Measurements from ENCODE around the gene C1orf21.

C1orf21 gene

DNA sequence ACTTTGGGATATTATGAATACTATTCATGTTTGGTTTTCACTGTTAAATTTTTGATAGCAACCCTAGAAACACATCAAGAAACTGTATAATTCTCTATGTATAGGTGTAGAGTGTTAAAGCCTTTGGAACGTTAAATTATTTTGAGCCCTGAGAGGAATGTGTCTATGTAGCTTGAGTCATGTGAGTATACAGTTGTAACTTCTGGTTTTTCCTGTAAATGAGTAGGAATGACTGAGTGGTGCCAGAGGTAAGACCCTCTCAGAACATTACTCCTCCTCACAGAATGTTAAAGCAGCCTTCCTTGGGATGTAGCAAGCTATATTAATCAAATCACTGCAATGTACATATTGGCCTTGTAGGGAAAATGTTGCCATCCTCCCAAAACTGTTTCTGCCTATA is 69.0 kb downstream of the C1orf21 start:
- DNase-seq = no peak

DNA sequence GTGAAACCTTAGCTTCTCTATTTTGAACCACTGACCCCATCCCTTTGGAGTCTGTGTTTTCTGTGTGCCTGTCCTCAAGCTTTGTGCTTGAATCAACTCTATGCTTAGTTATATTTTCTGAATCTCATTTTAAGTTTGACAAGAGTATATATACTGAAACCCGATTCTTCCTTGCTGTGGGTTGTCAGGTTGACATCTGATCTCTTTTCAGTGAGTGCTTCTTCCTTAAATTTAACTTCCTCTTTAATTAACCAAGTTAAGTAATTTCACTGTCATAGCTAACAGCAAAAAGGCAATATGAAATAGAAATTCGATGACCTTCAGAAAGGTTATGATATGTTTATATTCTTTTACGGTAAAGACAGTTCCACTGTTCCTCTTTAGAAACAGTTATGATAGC is 69.4 kb downstream of the C1orf21 start:
- no peak for DNase-seq

DNA sequence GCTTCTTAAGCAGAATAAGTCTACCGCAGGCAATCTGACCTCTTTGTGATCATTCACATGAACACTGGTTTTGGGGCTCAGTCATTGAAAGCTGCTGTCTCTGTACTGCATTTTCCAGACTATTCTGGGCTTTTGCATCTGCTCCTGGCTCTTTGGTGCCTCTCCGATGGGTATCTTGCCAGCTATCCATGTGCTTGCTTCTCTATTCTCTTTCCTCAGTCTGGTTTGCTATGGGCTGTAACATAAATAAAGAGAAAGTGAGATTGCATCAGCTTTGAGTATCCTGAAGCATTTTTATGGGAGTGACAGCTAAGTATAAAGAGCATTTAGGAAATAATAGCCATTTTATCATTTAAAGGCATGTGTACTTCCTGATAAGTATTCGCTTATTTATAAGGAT is 70.7 kb downstream of the C1orf21 start:
- no peak for DNase-seq

DNA sequence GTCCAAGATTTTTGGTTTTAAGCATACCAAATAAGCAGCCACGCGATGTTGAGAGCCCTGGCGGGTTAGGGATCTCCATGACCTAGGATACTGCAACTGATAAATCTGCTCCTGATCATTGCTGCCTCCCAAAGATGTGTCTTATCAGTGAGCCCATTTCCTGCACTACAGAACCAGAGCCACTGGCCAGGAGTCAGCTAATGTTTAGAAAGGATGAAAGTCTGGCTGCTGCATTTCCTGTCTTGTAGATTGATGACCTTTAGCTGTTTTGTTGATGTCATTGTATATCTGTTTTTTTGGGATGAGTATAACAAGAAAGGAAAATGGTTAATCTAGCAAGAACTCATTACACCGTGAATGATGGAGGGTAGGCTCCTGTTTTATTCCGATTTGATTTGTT is 74.5 kb downstream of the C1orf21 start:
- no peak for DNase-seq

DNA sequence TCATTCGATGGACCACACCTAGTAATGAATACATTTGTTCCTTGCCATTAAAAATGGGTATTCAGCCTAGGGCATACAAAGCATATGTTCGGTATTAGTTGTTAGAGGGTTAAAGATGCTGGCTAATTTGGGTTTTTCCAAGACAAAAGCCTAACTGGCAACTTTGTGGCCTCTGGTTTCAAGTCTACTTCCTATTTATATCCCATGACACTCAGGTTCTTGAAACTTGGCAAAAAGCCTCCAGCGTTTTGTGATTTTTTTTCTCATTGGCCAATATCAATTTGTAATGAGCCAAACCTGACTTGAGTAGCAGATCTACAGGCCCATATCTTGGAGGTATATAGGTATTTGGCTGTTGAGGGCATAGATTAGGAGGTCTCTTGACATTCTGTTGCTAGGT is 75.3 kb downstream of the C1orf21 start:
- no peak for DNase-seq

DNA sequence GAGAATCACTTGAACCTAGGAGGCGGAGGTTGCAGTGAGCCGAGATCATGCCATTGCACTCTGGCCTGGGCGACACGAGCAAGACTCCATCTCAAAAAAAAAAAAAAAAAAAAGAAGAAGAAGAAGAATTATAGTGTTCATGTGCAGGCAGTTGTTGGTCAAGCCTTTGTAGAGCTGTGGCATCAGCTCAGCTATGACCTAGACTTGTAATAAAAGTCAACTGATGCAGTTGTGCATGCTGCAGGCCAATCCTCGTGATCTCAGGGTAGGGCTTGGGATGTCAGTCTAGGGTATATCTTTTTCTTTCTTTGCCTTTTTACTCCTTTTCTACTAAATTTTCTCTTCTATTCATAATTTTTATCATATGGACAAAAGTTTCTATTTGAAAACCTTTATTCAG is 76.2 kb downstream of the C1orf21 start:
- no peak for DNase-seq

DNA sequence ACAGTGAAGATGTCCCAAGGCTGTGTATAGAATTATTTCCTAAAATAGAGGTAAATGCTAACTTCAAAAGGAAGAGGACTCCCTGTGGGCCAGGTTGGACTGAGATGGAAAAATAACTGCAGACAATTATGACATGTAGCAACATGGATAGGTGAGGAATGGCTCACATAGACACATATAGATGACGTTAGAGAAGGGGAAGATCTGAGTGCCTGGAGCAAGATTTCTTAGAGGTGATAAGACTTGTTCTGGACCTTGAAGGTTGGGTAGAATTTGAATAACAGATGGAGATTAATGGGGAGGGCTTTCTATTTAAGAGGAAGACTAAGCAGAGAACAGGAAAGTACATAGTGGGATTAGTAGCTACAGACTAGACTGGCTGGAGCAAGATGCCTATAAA is 76.9 kb downstream of the C1orf21 start:
- DNase-seq = no peak

DNA sequence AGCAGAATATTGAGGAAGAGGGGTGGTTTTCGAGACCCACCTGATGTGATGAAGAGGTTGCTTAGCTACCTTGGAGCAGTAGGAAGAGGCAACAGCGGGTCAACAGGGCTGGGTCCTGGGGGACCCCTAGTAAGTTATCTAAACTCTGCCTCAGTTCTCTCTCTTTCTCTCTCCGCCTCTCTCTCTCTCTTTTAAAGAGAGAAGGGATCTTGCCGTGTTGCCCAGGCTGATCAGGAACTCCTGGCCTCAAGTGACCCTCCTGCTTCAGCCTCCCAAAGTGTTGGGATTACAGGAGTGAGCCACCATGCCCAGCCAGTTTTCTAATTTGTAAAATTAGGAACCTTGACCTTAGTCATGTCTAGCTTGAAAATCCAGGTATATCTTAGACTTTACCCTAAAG is 77.9 kb downstream of the C1orf21 start:
- DNase-seq = no peak

DNA sequence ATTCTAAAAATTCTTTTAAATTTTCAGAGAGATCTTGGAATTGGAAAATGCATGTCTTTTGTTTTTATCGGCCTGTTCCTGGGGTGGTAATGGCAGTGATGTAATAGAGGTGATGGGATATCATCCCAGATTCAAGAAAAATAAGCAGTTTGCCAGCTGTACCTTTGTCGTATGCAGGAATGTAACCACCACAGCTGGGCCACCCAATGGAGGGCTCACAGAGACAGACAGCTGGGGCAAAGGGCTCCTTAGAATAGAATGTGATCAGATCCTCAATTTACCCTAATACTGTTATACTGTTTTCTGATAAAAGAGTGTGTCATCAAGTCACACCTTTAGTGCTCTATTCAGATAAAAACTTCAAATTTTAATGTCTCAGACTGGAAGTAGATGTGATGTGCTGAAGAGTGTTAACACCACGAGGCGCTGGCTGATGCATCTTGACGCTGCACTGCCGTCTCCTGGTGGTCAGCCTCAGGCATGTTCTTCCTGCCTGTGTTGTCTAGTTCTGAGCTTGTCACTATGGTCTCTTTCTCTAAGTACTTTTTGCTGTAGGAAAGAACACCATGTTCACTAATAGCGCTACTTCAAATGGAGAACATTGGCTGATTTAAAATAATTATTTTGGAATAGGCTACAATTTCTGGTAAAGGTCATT is 78.8 kb downstream of the C1orf21 start:
- no peak for DNase-seq

DNA sequence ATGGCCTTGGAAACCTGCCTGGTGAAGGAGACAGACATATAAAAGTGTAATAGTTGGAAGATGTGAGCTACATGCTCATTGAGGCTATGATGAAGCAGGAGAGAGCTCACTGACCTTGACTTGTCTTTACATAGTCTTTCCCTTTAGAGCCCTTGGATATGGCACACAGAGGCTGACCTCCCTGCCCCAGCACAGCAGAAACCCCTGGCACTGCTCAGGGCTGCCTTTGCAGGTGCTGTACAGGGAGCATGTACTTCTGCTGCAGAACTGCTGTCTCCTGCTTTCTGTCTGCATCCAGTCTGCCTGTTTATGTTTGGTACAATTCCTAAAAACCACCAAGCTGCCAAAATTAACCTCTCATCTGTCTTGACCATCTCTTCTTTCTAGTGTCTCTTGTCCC is 80.5 kb downstream of the C1orf21 start:
- DNase-seq = no peak

DNA sequence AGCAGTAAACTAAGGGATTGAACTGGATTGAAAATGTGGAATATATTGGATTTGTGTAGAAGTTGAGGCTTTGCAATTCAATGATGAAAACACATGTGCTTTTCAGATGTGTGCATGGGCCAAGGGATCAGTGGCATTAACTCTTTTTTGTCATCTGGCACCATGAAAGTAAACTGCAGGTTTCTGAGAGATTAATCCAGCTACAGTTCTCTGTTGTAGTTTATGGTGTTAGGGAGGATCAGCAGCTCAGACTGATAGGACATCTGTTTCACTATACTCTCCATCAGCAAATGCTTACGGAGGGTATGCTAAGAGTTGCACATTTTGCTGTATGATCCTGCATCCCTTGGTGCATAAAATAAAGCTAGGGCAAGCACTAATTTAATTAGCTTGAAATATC is 82.6 kb downstream of the C1orf21 start:
- no peak for DNase-seq

DNA sequence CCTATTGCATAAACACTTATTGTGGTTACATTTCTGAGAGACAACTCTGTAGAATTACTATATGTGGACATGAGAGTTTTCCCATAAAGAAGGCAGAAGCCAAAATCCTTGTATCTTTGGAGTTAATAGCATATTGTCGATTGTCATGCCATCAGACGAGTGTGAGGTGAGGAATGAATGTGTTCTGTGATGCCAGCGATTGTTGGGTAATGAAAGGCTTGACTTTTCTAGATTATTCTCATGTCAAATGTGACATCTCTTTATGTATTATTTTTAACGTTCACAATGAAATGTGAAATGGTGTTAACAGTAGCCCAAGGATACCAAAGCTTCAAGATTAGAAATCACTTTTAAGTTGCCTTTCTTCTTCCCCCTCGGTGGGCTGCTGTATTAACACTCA is 84.9 kb downstream of the C1orf21 start:
- no peak for DNase-seq

DNA sequence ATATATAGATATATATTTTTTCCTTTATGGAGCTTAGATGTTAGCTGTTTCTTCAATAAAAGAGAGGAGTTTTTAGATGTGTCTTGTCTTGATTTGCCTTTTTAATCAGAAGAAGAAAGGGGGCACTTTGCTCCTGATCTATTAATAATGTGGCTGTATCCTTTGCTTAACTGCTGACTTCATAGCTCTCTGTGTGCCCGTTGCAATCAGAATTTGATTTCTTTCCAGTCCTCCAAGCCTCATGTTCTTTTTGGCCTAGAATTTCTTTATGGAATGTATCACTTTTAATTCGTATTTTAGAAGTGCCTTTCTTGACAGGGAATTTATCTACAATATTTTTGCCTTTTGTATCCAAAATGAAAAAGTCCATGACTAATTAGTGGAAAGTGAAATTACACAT is 85.3 kb downstream of the C1orf21 start:
- DNase-seq = no peak

DNA sequence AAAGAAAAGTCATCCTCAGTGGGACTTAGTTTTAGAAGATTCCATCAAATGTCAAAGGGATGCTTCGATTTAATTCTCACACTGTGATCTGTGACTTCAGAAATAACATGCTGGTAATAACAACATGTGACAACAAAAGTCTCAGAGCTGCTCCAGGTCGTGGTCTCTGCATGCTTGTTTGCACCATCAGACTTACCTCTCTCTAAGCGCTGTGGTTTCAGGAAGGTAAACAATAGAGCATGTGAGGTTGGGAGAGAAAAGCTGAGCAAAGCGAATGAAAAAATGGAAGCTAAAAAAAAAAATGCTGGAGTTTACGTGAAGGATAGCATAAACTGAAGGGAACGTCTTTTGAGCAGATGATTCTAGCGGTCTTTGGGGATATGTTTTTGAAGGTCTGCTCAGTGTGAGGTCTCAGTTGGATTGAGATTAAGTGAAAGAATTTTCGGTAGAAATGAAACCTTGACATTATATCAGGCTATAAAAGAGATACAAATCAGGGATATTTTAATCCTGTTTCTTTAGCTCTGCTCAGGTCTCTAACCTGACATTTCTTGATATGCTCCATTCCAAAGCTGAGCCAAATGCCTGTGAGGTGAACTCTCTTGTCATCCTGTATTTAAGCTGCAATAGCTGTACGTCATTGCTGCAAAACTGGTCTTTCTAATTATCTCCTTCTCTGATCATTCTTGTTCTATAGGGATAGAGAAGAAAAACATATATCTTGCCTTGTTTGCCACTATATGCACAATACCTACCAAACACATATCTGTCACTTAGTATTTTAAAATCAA is 86.5 kb downstream of the C1orf21 start:
- DNase-seq = no peak

DNA sequence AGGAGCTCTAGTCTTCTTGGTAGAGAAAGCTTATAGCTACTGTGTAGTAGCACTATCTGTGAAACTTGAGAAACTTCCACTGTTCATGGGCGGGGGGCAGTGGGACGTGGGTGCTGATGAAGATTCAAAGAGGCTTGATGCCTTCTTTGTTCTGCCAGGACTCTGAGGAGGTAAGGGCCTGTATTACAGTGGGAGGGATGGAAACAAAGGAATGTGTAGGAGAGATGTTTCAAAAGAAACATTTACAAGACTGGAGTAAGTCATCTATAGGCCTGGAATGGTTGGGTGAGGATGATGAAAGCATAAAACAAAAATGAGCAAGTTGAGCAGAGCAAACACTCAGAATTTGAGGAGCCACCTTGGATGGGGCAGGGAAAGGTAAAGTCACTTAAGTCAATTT is 89.4 kb downstream of the C1orf21 start:
- no peak for DNase-seq

DNA sequence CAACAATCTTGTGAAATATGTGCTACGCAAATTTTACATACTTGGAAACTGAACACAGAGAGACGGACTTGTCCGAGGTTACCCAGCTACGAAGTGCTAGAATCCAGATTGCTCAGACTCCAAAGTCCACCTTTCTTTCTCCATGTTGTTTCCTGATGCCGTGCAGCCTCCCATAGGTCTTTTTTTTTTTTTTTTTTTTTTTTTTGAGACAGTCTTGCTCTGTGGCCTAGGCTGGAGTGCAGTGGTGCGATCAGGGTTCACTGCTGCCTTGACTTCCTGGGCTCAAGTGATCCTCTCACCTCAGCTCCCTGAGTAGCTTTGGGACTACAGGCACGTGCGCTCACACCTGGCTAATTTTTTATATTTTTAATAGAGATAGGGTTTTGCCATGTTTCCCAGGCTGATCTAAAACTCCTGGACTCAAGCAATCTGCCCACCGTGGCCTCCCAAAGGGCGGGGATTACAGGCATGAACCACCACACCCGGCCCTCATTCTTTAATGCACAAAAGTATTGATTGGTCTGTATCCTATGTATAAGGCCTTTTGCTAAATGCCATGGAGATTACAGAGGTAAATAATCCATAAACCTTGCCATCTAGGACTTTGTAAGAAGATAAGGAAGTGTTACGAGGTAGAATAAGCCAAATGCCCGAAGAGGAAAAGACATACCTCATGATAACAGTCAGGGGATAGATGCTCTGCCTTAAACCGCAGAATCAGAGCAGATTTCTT is 92.8 kb downstream of the C1orf21 start:
- DNase-seq = no peak

DNA sequence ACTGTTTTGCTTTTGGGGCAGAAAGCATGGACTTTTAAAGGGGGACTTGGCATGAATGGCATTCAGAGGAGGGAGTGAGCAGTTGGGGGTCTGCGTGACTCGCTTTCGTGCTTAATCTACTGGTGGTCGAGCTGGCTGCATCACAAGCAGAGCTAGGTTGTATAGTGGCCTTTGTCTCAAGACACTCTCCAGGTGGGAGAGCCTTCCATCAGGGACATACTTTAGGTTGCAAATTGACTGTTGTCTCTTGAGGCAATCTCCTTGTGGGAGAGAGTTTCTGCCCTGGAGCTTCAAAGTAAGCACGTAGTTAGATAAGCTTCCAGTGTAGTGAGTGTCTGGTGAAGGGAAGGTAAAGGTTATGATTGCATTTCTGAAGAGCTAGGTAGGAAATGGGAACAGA is 93.9 kb downstream of the C1orf21 start:
- no peak for DNase-seq

DNA sequence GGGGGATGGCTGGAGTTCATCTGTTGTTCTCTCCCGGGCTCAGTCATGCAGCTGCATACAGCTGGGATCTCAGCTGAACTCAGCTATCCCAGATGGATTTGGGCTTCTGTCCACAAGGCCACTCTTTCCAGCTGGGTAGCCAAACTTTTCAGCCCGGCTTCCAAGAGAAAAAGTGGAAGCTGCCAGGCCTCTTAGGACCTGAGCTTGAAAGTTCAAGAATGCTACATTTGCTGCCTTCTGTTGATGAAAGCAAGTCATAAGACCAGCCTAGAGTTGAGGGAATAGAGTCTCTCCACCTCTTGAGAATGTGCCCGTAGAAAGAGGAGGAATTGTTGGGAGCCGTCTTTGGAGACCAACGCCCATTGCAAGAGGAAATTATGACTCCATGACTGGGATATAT is 95.3 kb downstream of the C1orf21 start:
- no peak for DNase-seq

DNA sequence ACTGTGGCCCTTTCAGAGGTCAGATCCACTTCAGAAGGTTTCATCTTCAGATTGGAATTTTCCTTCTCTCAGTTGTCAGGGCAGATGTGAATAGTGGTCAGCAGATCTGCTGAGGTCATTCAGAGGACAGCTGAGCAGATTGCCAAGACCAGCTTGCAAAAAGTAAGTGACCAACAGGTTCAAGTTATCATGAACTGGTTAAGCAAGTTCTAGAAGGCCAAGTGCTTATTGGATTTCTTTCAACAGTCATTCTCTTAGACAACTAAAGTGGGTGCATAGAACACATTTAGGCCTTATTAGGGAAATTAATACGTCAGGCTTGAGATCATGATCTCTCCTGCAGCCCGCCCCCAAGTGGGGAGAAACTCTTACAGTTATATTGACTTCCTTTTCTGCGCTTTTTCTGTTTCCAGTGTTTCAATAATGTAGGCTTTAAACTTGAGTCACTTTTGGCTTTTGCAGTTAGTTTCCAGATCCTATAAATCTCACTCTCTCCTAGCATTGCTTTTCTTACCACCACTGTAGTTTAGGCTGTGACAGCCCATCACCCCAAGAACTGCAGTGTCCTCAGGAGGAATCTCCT is 96.4 kb downstream of the C1orf21 start:
- no peak for DNase-seq

DNA sequence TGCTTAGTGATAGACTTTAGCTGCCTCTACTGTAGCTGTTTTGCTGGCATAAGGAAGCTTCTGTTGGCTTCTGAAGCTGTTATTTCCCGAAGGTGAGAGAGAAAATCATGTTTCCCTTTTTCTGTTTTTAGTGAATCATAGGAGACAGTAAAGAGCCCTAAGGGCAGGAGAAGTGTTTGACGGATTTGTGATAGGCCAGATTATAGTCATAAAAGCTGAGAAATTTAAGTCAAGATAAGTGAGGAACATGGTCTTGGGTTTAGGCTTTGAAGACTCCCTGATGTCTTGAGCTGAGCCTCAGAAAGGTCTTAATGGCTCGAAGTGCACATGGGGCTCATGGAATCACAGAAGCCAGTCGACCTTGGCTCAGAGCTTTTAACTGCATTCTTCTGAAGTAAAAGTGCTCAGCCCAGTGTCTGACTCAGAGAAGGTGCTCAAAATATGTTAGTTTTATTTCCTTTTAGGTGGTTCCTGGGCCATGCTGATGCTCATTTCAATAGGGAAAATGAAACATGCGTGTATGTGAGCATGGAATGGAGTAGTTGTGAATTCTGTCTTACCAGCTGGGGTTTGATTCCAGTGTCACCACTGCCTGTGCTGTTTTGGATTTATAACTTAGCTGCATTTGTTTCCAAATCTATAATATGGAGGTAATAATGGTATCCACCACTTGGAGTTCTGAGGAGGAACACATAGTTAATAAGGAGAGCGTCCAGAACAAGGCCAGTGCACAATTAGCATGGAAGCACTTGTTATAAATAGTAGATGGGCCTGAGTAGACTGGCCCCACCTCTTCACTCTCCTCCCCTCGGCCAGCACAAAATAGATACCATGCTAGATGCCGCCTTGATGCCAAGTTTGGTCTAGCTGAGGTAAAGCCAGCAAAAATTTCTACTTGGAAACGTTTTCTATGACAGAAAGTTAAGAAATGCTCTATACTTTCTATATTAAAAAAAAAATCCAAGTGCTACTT is 99.2 kb downstream of the C1orf21 start:
- no peak for DNase-seq

DNA sequence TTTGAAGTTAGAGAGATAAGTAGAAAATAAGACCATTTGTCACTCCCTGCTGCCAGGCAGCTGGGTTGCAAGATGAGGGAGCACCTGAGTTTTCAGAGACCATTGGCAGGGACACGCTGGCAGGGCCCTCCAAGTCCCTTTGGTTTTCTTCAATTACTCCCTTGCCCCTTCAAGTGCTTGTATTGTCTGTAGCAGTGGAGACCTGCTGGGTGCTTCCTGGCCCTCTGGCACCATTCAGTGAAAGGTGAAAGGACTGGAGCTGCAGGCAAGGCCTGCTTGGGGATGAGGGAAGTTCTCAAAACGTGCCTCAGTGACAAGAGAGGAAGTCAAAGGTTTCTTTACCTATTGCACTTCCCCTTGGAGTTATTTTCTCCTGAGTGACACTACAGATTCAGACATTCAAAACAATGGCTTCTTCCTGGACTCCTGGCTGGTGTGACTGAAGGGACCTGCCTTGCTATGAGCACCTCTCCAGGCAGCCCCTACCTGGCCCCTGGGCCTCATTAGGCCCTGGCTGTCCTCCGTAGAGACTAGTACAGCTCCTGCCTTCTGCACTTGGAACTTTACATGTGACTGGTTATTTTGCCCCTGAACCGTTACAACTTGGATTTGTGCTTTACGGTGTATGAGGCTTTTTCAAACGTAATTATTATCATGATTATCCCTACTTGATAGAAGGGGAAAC is 100.1 kb downstream of the C1orf21 start:
- no peak for DNase-seq

All from activated naive CD4-positive, alpha-beta T cell treated with anti-CD3 and anti-CD28 coated beads, Interleukin-2, amount 50 U/mL, for 16 hours (primary cell).